Parathyroid adenoma (tissue), 2 donors: ENCODE data around the gene OR10X1.

Experiments
- H2AFZ ChIP-seq: fragments of 300-600 bp; sonication (generic); one replicate; pipeline ENCODE4 v1.7.0; 2017; ENCODE audit warnings: antibody characterized with exemption, mild to moderate bottlenecking
- H3K27ac ChIP-seq: fragments of 300-600 bp; sonication (generic); one replicate; pipeline ENCODE4 v1.7.0; 2017
- H3K27me3 ChIP-seq: fragments of 300-600 bp; sonication (generic); one replicate; pipeline ENCODE4 v1.7.0; 2017; ENCODE audit warnings: low read length; ENCODE audit not compliant: control insufficient read depth, insufficient read depth
- H3K36me3 ChIP-seq: fragments of 300-600 bp; sonication (generic); one replicate; pipeline ENCODE4 v1.7.0; 2017; ENCODE audit warnings: low read length; ENCODE audit not compliant: control insufficient read depth, insufficient read depth
- H3K4me1 ChIP-seq: fragments of 300-600 bp; sonication (generic); one replicate; pipeline ENCODE4 v1.7.0; 2017; ENCODE audit warnings: control low read depth
- H3K4me2 ChIP-seq: fragments of 300-600 bp; sonication (generic); one replicate; pipeline ENCODE4 v1.7.0; 2017; ENCODE audit warnings: low read length
- H3K4me3 ChIP-seq: fragments of 300-600 bp; sonication (generic); one replicate; pipeline ENCODE4 v1.7.0; 2017; ENCODE audit warnings: low read depth, low read length
- H3K79me2 ChIP-seq: fragments of 300-600 bp; sonication (generic); one replicate; pipeline ENCODE4 v1.7.0; 2017; ENCODE audit warnings: control low read depth
- H3K9ac ChIP-seq: fragments of 300-600 bp; sonication (generic); one replicate; pipeline ENCODE4 v1.7.0; 2017; ENCODE audit warnings: mild to moderate bottlenecking
- H3K9me3 ChIP-seq: fragments of 300-600 bp; sonication (generic); one replicate; pipeline ENCODE4 v1.7.0; 2017; ENCODE audit warnings: low read length; ENCODE audit not compliant: control insufficient read depth
- CTCF ChIP-seq: fragments of 300-600 bp; sonication (generic); IDR thresholded peaks from one replicate; pipeline ENCODE4 v1.7.0; 2017; ENCODE audit warnings: antibody characterized with exemption, mild to moderate bottlenecking
- donor health status: primary hyperparathyroidism.

Gene OR10X1

GRCh38 chr1:158579733-158580132 is at the start of gene OR10X1:
TSS of gene OR10X1 (minus strand) at chr1:158579899. CDS start at chr1:158579899, 0 bp downstream.
- no peak within 1 kb of the TSS for H3K27ac ChIP-seq
- H3K27me3 ChIP-seq = no peaks in the 10 kb centered on the region
- no peak within 1 kb of the TSS for H3K4me3 ChIP-seq
- H3K9ac ChIP-seq = no peak within 1 kb of the TSS
- no peak for TF ChIP-seq CTCF
- H3K36me3 ChIP-seq = no peaks in the 10 kb centered on the region
- no peak within 1 kb of the TSS for H3K4me2 ChIP-seq
- no peaks in the 10 kb centered on the region for H3K79me2 ChIP-seq
- H2AFZ ChIP-seq = no peak within 1 kb of the TSS
- no peaks in the 10 kb centered on the region for H3K4me1 ChIP-seq
- H3K9me3 ChIP-seq = no peaks in the 10 kb centered on the region

GRCh38 chr1:158613764-158614163 is 34.1 kb upstream of the OR10X1 start:
- Histone ChIP-seq H3K79me2 (no peaks in the 10 kb centered on the region), H3K4me1 (no peaks in the 10 kb centered on the region), H3K4me3 (no peak overlapping the region), H3K27me3 (no peaks in the 10 kb centered on the region), H3K9me3 (no peaks in the 10 kb centered on the region), H2AFZ (no peak overlapping the region), H3K4me2 (no peak overlapping the region), H3K27ac (no peak overlapping the region), H3K36me3 (no peaks in the 10 kb centered on the region), H3K9ac (no peak overlapping the region)
- TF ChIP-seq CTCF = no peak

GRCh38 chr1:158611916-158612315 is 32.2 kb upstream of the OR10X1 start:
- H2AFZ ChIP-seq = no peak overlapping the region
- no peak overlapping the region for H3K9ac ChIP-seq
- no peak for TF ChIP-seq CTCF
- no peak overlapping the region for H3K4me3 ChIP-seq
- H3K27ac ChIP-seq = no peak overlapping the region
- no peak overlapping the region for H3K4me2 ChIP-seq
- no peaks in the 10 kb centered on the region for H3K9me3 ChIP-seq
- no peaks in the 10 kb centered on the region for H3K36me3 ChIP-seq
- H3K79me2 ChIP-seq = no peaks in the 10 kb centered on the region
- no peaks in the 10 kb centered on the region for H3K4me1 ChIP-seq
- H3K27me3 ChIP-seq = no peaks in the 10 kb centered on the region

GRCh38 chr1:158607296-158607695 is 27.6 kb upstream of the OR10X1 start:
- TF ChIP-seq CTCF = no peak
- no peak overlapping the region for H3K9ac ChIP-seq
- no peaks in the 10 kb centered on the region for H3K36me3 ChIP-seq
- no peak overlapping the region for H3K4me2 ChIP-seq
- no peak overlapping the region for H3K4me3 ChIP-seq
- no peaks in the 10 kb centered on the region for H3K27me3 ChIP-seq
- H3K9me3 ChIP-seq = no peaks in the 10 kb centered on the region
- no peak overlapping the region for H3K27ac ChIP-seq
- H3K4me1 ChIP-seq = no peaks in the 10 kb centered on the region
- no peak overlapping the region for H2AFZ ChIP-seq
- H3K79me2 ChIP-seq = no peaks in the 10 kb centered on the region

- Histone ChIP-seq H3K9me3 (no peaks in the 10 kb centered on the region), H3K36me3 (no peaks in the 10 kb centered on the region), H3K4me1 (no peaks in the 10 kb centered on the region), H2AFZ (no peak within 1 kb of the TSS), H3K4me2 (no peak within 1 kb of the TSS), H3K9ac (no peak within 1 kb of the TSS), H3K4me3 (no peak within 1 kb of the TSS), H3K27ac (no peak within 1 kb of the TSS), H3K27me3 (no peaks in the 10 kb centered on the region), H3K79me2 (no peaks in the 10 kb centered on the region)
- TF ChIP-seq CTCF = no peak
Observed at GRCh38 chr1:158604968-158605367, 25.3 kb upstream of the OR10X1 start, which contains the start of gene OR10Z1. TSS of gene OR10Z1 (plus strand) at chr1:158605268. CDS start at chr1:158606439, 1,171 bp downstream.
